Nephron (organoid): Measurements from ENCODE around the gene MGST3.

Experiments used
- H3K27ac Mint-ChIP-seq, 3 experiments: 2 replicates each; pipeline ENCODE4 v1.8.0; 2020; ENCODE audit warnings: mixed read lengths in 3 of 3, mild to moderate bottlenecking in 2 of 3, moderate library complexity in 1 of 3
- H3K27me3 Mint-ChIP-seq: 2 replicates; pipeline ENCODE4 v1.8.0; 2021; ENCODE audit warnings: low read depth, mild to moderate bottlenecking, moderate library complexity, mixed read lengths
- H3K36me3 Mint-ChIP-seq: 2 replicates; pipeline ENCODE4 v1.8.0; 2020; ENCODE audit warnings: low read depth, mixed read lengths
- H3K4me1 Mint-ChIP-seq: 2 replicates; pipeline ENCODE4 v1.8.0; 2020; ENCODE audit warnings: mixed read lengths
- H3K4me3 Mint-ChIP-seq, 3 experiments: 2 replicates each; pipeline ENCODE4 v1.8.0; 2020; ENCODE audit warnings: mild to moderate bottlenecking in 3 of 3, mixed read lengths in 3 of 3, moderate library complexity in 2 of 3
- H3K9me3 Mint-ChIP-seq: 2 replicates; pipeline ENCODE4 v1.8.0; 2020; ENCODE audit warnings: mixed read lengths
- TF ChIP-seq, protein P1 (sequence below), 3 experiments: fragments of 200-600 bp; sonication (generic); IDR thresholded peaks; one replicate each; pipeline ENCODE4 v1.5.0; 2021; ENCODE audit warnings: antibody characterized with exemption in 3 of 3; ENCODE audit not compliant: unreplicated experiment in 3 of 3

Gene MGST3

DNA sequence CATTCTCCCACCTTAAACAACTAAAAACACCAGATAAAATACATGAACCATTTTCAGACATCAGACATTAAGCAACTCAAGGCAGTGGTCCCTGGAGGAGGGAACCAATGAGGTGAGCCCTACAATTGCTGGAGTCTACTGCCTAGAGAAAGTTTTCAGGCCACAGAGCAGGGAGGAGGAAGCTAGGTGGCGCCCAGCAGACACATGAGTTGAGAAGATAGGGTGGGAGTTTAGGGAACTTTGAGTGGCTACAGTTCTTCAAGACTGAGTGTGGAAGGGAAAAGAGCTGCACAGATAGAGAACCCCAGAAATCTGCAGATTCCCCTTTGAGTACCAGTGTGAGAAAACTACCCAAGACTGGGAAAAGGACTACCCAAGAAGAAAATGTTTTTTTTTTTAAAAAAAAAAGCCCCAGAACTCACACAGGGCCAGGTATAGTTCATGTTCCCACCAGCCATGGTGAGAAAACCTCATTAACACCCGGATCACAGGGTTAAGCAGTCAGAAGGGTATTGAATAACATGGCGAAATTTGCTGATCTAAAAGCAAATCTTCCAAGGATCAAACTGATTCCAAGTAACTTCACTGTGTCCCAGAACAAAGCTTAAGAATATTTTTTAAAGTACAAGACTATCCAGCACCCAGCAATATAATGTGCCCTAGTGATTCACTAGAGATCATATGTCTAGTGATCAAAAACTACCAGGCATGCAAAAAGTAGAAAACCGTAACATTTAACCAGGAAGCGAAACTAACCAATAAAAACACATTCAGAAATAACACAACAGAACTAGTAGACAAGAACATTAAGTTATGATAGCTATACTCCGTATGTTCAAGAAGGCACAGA is 55.3 kb downstream of the MGST3 start:
- no peaks in the 10 kb centered on the region for H3K27me3 Mint-ChIP-seq
- H3K4me1 Mint-ChIP-seq = no peaks in the 10 kb centered on the region
- H3K36me3 Mint-ChIP-seq = peaks cover 86% of the 10 kb centered on the region
- H3K27ac Mint-ChIP-seq = no peak overlapping the region
- peaks cover 17% of the 10 kb centered on the region for H3K9me3 Mint-ChIP-seq
- TF ChIP-seq, protein P1, sequence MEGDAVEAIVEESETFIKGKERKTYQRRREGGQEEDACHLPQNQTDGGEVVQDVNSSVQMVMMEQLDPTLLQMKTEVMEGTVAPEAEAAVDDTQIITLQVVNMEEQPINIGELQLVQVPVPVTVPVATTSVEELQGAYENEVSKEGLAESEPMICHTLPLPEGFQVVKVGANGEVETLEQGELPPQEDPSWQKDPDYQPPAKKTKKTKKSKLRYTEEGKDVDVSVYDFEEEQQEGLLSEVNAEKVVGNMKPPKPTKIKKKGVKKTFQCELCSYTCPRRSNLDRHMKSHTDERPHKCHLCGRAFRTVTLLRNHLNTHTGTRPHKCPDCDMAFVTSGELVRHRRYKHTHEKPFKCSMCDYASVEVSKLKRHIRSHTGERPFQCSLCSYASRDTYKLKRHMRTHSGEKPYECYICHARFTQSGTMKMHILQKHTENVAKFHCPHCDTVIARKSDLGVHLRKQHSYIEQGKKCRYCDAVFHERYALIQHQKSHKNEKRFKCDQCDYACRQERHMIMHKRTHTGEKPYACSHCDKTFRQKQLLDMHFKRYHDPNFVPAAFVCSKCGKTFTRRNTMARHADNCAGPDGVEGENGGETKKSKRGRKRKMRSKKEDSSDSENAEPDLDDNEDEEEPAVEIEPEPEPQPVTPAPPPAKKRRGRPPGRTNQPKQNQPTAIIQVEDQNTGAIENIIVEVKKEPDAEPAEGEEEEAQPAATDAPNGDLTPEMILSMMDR (IDR thresholded peaks at IDR 0.05; ENCODE audit: unreplicated experiment in 3 of 3) = no peak
- no peak overlapping the region for H3K4me3 Mint-ChIP-seq

DNA sequence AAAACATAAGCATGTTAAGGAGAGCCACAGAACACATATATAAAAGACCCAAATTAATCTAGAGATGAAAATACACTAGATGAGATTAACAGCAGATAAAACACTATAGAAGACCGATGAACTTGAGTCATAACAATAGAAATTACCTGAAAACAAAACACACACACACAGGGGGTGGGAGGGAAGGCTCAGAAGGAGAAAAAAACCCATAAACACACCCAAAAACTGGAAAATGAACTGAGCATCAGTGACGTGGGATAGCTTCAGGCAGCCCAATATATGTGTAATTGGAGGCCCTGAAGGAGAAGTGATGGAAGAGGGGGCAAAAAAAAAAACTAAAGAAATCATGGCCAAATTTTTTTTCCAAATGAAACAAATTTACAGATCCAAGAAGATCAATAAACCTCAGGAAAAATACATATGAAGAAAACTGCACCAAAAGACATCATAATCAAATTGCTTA is 56.0 kb downstream of the MGST3 start:
- TF ChIP-seq, protein P1 (IDR thresholded peaks at IDR 0.05; ENCODE audit: unreplicated experiment in 3 of 3) = no peak
- H3K4me3 Mint-ChIP-seq = no peak overlapping the region
- H3K27me3 Mint-ChIP-seq = no peaks in the 10 kb centered on the region
- H3K36me3 Mint-ChIP-seq = peaks cover 87% of the 10 kb centered on the region
- no peak overlapping the region for H3K27ac Mint-ChIP-seq
- peaks cover 21% of the 10 kb centered on the region for H3K9me3 Mint-ChIP-seq
- H3K4me1 Mint-ChIP-seq = no peaks in the 10 kb centered on the region

DNA sequence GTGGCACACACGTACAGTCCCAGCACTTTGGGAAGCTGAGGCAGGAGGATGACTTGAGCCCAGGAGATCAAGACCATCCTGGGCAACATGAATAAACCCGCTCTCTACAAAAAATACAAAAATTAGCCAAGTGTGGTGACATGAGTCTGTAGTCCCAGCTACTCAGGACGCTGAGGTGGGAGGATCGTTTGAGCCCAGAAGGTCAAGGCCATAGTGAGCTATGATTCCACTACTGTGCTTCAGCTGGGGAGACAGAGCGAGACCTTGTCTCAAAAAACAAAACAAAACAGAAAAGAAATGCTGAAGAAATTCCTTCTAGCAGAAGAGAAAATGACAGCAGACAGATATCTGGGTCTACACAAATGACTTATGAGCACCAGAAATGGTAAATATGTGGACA is 57.0 kb downstream of the MGST3 start:
- Mint-ChIP-seq H3K4me3 (no peak overlapping the region), H3K27ac (no peak overlapping the region), H3K9me3 (peaks cover 25% of the 10 kb centered on the region), H3K27me3 (no peaks in the 10 kb centered on the region), H3K4me1 (no peaks in the 10 kb centered on the region), H3K36me3 (peaks cover 87% of the 10 kb centered on the region)
- TF ChIP-seq, protein P1 (IDR thresholded peaks at IDR 0.05; ENCODE audit: unreplicated experiment in 3 of 3) = no peak

DNA sequence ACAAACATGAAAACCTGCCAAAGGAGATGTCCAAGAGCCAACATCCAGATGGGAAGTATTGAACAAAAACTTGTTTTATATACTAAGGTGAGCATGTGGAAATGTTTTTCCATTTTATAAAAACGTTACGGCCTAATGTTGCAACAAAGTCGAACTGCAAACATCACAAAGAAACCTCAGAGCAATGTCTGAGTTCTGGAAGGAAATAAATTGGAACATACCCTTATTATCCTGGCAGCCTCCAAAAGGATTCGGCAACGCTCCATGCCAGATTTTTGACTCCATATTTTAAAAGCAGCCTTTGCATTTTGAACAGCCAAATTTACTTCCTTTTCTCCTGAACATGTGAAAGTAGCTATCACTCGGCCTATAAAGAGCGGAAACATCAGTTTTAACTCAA is 64.0 kb downstream of the MGST3 start:
- Mint-ChIP-seq H3K9me3 (peaks cover 13% of the 10 kb centered on the region), H3K4me1 (peaks cover 26% of the 10 kb centered on the region), H3K36me3 (peaks cover 58% of the 10 kb centered on the region), H3K27ac (peak overlapping the region in 2 of 3 experiments; percentile 85 to 86), H3K4me3 (peak overlapping the region in 2 of 3 experiments; percentile 72 to 85), H3K27me3 (no peaks in the 10 kb centered on the region)
- TF ChIP-seq, protein P1 (IDR thresholded peaks at IDR 0.05; ENCODE audit: unreplicated experiment in 3 of 3) = no peak

DNA sequence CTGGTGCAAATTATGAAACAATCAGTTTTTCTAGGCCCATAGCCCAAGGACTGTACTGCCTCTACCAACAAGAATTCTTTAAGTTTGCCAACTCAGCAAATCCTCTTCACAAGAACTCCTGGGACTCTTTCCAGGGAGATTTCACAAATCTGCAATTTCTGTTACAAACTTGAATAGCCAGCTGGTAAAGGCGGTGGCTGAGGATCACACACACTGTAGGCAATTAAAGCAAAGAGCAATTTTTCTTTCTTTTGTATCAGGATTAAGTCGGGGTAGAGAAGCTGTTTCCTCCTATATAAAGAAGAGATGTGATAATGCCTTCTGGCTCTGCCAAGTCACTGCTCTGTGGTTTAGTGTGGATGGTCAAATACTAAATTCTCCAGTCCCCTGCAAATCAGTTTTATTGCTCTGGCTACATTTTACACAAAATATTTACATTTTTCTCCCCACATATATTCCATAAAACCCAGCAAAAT is 65.6 kb downstream of the MGST3 start:
- Mint-ChIP-seq H3K9me3 (peaks cover 9% of the 10 kb centered on the region), H3K27me3 (no peaks in the 10 kb centered on the region), H3K36me3 (peaks cover 42% of the 10 kb centered on the region), H3K4me1 (peaks cover 26% of the 10 kb centered on the region), H3K27ac (peak overlapping the region; percentile 83 to 87 (median 86)), H3K4me3 (peak overlapping the region; percentile 95 to 99 (median 99))
- TF ChIP-seq, protein P1 (IDR thresholded peaks at IDR 0.05; ENCODE audit: unreplicated experiment in 3 of 3) = no peak
